HG03039 (cell line): ENCODE data around the gene EPN1.

Experiments used
- ATAC-seq: cut with Tn5 transposase; IDR thresholded peaks from one replicate; pipeline ENCODE4 v1.9.1; 2021; ENCODE audit warnings: mild to moderate bottlenecking, moderate library complexity; ENCODE audit not compliant: unreplicated experiment

The EPN1 gene

DNA sequence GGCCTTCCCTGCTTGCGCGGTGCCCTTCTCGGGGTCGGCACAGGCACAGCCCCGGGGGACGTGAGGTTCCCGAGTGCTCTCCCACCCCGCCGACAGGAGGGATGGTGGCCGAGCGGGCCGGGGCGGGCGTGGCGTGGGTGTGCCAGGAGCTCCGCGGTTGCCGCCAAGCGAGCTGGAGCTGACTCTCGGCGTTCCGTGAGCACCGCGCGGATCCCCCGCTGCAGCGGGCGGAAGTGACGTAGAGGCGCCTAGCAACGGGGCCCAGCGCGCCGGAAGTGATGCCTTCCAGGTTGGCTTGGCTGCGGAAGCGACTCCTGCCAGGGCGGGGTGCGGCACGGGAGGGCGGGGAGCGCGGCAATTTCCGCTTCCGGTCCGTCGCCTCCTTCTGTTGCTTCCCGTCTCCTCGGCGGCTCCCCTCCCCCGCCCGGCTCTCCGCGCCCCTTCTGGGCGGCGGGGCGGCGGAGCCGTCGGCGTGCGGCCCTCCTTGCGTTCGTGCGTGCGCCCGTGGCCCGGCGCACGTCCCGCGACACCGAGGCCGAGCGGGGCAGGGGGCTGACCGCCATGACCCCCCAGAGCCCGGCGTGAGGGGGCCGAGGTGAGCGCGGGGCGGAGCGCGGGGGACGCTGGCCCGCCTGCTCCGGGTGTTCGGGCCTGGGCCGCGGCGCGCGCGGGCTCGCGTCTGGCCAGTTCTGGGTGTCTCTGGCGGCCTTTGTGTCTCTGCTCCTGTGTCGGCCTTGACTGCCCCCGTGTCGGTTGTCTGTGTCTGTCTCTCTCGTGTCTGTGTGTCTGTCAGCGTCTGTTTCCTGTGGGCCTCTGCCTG, at the start of gene EPN1:
EPN1 (plus strand) TSS at position 386 of the 820 bp plus-strand sequence. CDS start 3,402 bp downstream, outside the sequence.
- ATAC-seq, result peak; percentile 60

GRCh38 chr19:55626350-55626749, 48.7 kb upstream of the EPN1 start:
- ATAC-seq, result no peak

DNA sequence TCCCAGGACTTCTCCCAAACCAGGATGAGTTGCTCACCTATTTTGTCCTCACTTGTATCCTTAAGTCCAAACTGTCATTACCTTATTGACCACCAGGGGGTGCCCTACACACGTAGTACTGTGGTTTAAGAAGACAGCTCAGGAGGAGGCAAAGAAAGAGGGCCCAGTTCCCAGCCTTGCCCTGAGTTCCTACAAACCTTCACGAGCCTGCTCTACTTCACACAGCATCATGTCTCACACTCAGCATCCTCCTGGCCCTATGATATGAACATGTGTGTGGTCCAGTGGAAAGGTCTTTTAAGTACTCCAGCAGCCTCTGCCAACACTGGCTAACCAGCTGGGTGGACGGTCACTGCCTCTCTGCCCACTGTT, 42.6 kb upstream of the EPN1 start:
- no peak for ATAC-seq

GRCh38 chr19:55633861-55634260, 41.2 kb upstream of the EPN1 start:
- no peak for ATAC-seq

- no peak for ATAC-seq
Observed at GRCh38 chr19:55635334-55635717, 39.7 kb upstream of the EPN1 start.

DNA sequence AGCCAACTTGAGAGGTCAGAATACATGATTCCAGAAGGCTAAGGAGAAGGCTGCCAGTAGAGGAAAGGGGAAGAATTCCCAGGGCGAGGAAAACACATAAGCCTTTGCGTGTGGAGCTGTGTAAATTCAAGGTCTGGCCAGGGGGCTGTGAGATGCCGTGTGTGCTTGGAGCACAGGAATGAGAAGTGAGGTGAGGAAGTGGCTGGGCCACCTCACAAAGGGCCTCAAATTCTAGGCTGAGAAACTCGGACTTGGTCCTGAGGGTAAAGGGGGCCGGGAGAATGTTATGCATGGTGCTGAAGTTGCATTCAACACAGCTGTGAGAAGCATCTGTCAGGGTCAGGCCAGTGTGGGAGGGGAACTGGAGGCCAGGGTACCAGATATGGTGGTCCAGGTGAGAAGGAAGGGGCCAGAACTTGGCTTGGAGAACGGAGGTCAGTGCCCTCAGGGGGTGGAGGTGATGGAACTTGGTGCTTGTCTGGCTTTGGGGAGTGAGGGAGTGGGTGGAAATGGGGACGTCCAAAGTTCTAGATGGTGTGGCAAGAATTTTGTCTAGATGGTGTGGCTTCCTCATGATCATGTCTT, 39.1 kb upstream of the EPN1 start:
- ATAC-seq, result no peak

GRCh38 chr19:55636723-55637122, 38.3 kb upstream of the EPN1 start:
- ATAC-seq, result no peak

DNA sequence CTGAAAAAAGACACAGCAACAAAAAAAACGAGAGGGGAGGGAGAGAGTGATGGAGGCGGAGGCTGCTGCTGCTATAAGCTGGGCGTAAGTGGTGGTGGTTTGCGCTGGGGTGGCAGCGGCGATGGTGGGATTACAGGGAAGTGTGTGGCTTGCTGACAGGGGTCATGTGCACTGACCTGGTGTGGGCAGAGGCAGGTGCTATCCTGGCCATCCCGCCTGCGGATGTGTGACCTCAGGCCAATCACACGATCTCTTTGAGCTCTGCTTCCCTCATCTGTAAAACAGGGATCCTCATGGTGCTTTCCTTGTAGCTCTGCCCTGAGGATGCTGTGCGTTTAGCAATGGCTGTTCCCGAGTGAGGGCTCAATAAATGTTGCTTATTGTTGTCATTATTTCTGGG, 37.5 kb upstream of the EPN1 start:
- no peak for ATAC-seq

GRCh38 chr19:55638864-55639359, 36.1 kb upstream of the EPN1 start:
- ATAC-seq, result no peak

DNA sequence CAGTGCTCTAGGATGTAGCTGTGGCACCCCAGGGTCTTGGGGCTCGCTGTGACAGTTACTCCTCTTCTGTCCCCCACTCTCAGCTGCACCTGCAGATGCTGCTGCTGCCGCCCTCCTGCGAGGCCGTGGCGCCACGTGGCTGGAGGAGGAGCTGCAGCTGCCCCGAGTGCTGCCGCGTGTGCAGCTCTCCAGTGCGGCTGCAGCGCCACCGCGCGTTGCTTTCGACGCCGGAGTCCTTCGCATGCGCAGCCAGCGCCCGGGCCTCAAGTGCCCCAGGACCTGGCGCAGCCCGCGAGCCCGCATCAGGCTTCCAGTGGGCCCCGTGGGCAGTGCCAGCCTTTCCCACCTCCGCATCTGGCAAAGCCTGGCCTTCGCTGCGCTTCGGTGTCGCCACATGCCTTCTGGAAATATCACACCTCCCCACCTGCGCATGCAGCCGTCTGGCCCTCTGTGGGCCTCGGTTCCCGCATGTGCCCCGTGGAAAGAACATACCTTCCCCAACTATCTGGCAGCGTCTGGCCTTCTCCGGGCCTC, 34.9 kb upstream of the EPN1 start:
- no peak for ATAC-seq

GRCh38 chr19:55640577-55641425, 34.2 kb upstream of the EPN1 start, which contains the start of gene ZNF580:
Gene ZNF580, plus strand, starts transcription at chr19:55641002. Its CDS starts 1,507 bp downstream, at chr19:55642509.
- ATAC-seq, result no peak

DNA sequence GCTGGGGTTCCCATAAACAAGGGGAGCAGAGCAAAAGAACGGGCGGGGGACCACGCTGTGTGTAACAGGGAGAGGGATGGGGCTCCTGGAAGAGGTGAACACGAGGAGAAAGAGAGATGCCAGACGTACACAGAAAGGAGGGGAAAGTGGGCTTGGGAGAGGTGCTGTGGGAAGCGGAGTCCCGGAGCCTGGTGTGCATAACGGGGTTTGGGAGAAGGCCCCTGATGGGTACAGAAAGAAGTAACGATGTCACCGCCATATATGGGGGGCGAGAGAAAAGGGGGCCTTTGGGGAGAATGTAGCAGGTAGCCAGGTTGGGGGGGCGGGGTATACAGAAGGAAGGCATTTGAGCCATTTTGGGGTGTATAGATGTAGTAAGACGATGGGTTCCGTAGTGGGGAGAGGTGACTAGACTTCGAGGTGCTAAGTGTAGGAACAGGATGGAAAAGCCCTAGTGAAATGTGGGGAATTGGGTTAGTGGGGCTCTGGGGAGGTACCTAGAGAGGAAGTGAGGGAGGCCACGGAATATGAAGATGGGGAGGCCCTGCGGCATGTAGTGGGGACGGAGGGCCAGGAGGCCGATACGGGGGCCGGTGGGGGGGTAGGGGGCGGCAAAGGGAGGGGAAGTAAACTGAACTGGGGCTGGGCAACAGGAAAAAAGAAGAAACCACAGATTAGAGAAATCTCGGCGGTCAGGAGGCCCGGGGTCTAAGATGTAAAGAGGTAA, 33.4 kb upstream of the EPN1 start:
- no peak for ATAC-seq

- ATAC-seq, result no peak
Observed at GRCh38 chr19:55642153-55643002, 32.6 kb upstream of the EPN1 start.

DNA sequence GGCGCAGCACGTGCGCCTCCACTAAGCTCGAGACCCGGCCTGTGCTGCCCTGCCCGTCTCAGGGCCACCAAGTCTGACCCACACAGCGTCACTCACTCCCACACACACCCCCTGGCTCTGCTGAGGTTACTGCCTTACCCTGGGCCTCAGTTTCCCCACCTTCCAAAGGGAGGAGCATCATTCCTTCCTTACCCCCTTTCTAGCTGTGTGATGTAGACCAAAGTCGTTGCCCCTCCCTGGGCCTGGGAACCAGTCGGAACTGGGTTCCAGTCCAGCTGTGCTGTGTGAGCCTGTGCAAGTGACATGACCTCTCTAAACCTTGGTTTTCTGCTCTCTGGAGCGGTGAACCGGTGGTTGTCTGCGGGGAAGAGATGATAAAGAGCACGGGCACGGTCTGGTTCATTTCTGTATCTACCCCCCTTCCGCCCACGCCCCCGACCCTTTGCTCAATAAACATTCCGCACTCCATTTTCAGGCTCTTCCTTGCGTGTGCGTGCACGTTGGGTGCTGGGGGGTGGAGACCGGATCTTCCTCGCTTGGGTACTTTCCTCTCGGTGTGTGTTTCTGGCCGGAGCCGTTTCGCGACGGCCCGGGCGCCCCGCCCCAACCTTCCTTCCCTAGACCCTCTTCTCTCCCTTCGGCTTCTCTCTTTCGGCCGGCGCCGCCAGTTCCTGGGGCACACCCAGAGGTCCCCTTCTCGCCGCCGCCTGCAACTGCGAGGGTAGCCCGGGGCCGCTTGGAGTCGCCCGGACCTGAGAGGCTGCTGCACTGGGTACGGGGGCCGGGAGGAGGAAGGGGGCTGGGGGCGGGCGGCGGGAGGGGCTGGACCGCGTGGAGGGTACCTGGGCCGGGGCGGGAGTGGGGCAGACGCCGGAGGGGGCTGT, 31.8 kb upstream of the EPN1 start, which contains the start of gene ZNF581:
ZNF581 (plus strand) TSS at position 647 of the 884 bp plus-strand sequence. CDS start 923 bp downstream, outside the sequence.
- ATAC-seq, result no peak

- no peak for ATAC-seq
Observed at GRCh38 chr19:55643887-55644176, 31.2 kb upstream of the EPN1 start.

- no peak for ATAC-seq
Observed at GRCh38 chr19:55644191-55644833, 30.7 kb upstream of the EPN1 start.

GRCh38 chr19:55644842-55645511, 30.0 kb upstream of the EPN1 start:
- no peak for ATAC-seq

DNA sequence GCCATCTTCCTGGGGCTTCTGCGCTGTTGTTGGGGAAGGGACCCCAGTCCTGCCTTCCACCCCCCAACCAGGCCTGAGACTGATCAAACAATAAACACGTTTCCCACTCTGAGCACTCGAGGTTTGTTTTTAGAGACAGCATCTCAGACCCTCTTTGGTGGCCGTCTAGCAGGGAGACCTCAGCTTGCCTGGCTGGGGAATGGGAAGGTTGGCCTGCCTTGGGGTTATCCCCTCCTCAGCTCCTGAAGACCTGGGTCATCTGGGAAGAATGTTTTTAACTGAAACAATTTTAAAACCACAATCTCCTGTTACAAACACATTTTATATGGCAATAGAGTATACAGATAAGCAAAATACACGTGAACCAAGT, 29.5 kb upstream of the EPN1 start:
- ATAC-seq, result no peak
